ENCODE measurements around the gene NXN.
"Not testable (repeated sequence)": the region's sequence is repeated elsewhere in the genome, so short reads cannot be mapped to it uniquely, and the experiment has no call there.

The NXN gene

GRCh38 chr17:953767-954166 lies 25.8 kb downstream of the NXN start:
- DNase-seq (ENCODE audit: low read depth in 2 of 2), result no peak

- DNase-seq (ENCODE audit: low read depth in 2 of 2), result not testable (repeated sequence)
These were observed 27.0 kb downstream of the NXN start for GRCh38 chr17:952592-952991.

DNA sequence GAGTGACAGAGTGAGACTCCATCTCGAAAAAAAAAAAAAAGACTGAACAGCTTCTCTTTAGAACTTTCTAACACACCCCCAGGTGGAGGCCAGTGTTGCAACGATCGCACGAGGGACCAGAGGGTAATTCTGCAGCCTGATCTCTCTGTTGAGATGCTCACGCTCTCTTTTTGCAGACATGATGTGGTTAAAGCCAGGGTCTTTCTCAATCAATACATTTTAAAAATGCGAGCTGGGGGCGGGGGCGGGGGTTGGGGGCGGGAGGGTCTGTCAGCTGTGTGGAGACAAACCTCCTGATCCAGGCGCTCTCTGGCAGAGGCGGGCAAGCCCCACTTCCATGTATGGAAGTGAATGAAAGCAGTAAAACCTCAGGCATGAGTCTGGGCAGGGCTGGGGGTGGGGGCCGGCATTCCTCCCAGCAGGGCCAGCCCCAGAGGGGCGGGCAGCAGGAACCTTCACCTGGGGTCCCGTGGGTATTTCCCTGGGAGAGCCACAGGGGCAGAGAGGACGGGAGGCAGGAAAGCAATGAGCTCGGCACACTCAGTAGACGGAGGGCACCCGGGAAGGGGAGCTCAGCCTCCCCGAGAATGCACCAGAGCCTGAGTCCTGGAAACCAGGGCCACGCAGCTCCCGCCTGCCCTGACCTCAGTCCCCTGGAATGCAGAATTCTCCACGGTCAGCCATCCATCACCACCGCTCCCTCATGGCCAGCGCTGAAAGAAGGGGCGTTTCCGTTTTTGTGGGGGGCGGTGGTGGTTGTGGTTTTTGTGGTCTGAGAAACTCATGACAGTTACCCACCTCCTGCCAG lies 28.0 kb downstream of the NXN start:
- no peak for DNase-seq (ENCODE audit: low read depth in 2 of 2)

DNA sequence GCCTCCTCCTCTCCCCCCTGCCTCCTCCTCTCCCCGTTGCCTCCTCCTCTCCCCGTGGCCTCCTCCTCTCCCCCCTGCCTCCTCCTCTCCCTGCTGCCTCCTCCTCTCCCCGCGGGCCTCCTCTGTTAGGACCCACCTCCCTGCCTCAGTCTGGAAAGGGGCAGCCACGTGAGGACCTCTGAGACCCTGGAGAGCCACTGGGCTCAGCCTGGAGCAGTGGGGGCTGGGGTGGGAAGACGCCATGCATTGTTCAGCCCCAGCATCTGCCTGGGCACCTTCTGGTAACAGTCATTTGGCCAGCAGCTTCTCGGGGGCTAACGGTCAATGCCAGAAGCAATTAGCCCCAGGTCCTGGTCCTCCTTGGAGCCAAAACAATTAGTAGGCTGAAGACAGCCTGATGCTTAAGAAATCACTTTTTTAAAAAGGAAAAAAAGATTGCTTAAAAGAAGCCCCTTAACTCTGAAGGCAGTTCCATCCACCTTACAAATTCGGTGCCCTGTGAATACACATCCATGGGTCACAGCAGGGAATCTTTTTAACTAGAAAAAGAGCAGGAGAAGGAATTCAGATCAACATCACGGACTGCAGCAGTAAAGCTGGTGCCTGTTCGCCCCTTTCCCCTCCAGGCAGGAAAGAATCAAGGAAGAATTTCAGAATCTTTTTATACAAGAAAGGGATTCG lies 29.8 kb downstream of the NXN start:
- DNase-seq (ENCODE audit: low read depth in 2 of 2), result no peak

GRCh38 chr17:948284-948852 lies 31.2 kb downstream of the NXN start:
- no peak for DNase-seq (ENCODE audit: low read depth in 2 of 2)

GRCh38 chr17:946510-947236 lies 32.9 kb downstream of the NXN start:
- DNase-seq (ENCODE audit: low read depth in 2 of 2), result no peak

GRCh38 chr17:945672-946071 lies 33.9 kb downstream of the NXN start:
- DNase-seq (ENCODE audit: low read depth in 2 of 2), result no peak

DNA sequence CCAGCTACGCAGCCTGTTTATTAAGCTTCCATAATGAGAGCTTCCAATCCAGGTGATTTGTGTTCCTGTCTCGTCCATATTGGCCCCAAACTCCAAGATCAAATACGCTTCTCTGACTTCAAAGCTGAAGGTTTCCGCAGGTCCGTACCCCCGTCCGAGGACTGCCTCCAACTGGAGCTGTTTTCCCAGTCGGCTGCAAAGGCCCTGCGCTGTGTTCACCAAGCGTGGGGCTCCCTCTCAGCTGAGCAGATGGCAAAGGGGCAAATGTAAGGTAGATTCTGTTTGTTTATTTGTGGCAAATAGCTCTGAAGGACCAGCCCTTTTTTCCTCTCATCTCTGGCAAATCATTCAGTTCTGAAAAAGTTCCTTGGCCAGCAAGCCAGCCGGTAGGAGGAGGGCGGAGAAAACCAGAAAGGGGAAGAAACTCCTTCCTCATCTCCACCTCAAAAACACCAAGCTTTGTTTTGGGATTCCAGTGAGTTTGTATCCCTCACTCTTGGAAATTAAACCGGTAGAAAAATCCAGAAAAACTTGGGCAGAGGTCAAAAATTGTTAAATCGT lies 35.2 kb downstream of the NXN start:
- no peak for DNase-seq (ENCODE audit: low read depth in 2 of 2)

DNA sequence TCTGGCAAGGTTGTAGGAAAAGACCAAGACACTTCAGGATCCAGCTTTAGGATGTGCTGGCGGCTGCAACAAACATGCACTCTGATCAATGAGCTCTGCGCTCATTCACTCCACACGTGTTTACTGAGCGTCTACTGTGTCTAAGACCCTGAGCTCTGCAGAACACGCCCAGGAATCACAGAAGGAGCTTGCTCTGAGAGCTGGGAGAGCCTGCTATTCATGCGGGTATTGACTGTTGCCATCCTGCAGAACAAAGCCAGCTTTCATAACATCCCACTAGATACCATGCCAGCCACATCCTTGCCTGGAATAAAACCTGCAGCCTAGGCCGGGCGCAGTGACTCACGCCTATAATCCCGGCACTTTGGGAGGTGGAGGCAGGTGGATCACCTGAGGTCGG lies 44.1 kb downstream of the NXN start:
- DNase-seq (ENCODE audit: low read depth in 2 of 2), result no peak

DNA sequence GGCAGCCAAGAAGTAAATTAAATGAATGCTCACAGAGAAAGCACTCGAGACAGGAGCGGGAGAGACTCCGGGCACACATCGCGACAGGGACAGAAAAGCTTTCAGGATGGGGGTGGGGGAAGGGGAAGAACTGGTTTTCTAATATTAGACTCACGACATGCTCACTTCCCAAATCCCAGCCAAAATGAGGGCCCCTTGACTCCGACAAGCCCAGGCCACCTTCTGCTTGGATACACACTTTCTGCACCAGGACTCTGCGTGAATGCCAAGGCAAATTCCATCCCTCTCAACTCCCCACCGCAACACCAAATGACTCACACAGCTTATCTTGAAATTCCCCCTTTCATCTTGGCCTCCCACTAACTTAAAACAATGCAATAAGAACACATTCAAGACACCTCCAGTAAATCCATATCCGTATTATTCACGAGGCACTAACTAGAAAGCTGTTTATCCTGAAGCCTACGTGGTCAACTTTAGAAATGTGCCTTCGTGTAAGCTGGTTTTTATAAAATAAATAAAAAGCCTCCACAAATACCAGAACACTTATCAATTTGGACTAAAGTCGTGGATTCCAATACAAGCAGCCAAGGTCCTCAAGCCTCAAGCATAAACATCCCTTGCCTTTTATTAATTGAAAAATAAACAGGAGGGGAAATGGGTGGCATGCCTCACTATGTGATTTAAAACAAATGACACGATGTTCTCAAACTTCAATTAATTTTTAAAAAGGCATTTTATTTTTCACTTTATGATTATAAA lies 46.1 kb downstream of the NXN start:
- no peak for DNase-seq (ENCODE audit: low read depth in 2 of 2)

- DNase-seq (ENCODE audit: low read depth in 2 of 2), result no peak
These were observed 49.3 kb downstream of the NXN start for GRCh38 chr17:930258-930657.

DNA sequence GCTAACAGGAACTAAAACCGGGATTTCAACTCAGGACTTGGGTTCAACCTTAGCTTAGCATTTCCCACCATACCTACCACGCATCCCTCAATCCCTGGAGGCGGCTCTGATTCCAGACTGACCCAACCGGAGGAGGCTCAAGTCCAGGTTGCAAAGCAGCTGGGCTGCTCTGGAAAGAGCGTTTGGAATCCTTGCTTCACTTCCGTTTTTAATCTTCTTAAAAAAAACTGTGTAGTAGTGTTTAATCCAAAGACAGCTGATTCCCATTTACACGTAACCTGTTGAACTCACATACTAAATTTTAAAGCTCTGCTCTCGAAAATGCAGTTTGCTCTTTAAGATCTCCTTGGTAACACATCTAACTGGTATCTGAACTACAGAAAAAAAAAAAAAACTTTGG lies 50.0 kb downstream of the NXN start:
- no peak for DNase-seq (ENCODE audit: low read depth in 2 of 2)

- no peak for DNase-seq (ENCODE audit: low read depth in 2 of 2)
These were observed 51.7 kb downstream of the NXN start for GRCh38 chr17:927611-928461.

DNA sequence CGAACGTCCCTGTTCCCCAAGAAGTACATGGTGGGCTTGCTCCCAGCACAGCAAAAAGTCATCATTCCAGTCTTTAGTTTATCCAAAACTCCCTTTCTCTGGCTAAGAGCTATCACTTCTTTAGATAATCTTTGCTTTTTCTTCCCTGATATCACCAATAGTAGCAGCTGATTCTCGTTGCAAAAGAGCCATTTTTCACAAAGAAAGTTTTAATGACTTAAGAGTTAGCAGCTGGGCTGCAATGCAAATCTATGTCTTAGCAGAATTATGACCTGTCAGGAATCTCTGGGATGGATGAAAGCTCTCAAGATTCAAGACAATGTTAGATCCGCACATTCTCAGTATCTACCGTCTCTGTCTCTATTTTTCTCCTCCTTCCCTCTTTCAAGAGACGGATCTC lies 53.8 kb downstream of the NXN start:
- DNase-seq (ENCODE audit: low read depth in 2 of 2), result no peak

DNA sequence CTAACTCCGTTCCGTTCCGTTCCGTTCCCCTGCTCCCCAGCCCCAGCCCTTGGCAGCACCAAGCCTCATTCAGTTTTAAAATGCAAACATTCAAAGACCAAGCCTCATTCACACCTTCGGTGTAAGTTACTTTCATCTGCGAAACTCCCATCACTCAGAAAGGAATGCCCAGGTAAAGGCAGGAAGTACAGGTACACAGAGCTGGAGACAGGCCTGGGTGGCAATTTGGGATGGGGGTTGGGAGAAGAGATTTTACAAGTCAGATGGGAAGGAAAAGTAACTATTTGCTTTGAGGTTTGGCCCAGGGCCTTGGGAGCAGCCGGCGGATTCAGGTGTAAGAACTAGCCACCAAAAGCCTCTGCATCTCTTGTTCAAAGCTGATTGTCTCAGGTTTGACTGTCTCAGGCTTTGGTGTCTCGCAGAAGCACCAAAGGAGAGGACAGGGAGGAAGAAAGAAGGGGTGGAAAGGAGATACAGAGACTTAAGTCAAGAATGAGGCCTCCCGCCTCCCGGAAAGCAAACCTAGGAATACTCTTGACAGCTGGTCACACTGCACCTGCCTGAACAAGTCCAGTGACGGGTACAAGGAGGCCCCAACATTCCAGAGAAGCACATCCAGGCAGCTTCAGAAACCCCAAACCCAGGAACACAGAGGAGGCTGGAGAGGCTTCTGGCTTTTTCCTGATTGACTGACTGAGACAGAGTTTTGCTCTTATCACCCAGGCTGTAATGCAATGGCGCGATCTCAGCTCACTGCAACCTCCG lies 54.7 kb downstream of the NXN start:
- DNase-seq (ENCODE audit: low read depth in 2 of 2), result no peak

GRCh38 chr17:924306-924705 lies 55.3 kb downstream of the NXN start:
- not testable (repeated sequence) for DNase-seq (ENCODE audit: low read depth in 2 of 2)

DNA sequence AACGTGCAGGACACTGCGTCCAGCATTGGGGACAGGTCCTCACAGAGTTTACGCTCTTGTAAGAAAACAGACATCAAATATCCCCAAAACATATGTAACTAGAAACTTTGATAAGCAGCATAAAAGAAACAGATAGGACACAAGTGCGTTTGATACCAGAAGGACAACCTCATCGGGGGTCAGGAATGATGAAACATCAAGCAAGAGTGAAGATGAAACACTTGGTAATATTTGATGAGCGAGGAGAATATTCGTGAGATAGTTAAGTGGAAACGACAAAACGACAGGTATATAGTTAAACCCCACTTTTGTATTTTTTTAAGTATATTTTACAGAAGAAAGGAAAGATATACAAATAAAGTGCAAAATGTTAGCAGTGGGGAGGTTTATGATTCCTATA lies 55.9 kb downstream of the NXN start:
- DNase-seq (ENCODE audit: low read depth in 2 of 2), result no peak

- no peak for DNase-seq (ENCODE audit: low read depth in 2 of 2)
These were observed 58.4 kb downstream of the NXN start for GRCh38 chr17:921161-921560.

DNA sequence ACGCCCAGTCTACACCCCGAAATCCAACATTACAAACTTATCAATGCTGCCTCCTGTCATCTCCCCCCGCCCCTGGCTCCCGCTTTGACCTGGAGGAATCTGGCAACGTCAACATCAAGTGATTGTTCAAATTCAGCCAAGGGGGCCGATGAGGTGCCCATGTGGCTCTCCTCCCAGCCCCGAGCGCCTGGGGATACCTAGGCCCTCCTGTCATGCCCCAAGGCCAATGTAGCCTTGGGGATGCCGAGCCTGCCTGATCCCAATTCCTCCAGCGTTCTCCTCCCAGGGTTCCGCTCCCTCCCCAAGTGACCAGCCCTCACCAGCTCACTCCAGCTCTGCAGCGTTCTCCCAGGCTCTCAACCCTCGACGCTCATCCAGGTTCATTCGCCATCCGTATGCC lies 59.4 kb downstream of the NXN start:
- DNase-seq (ENCODE audit: low read depth in 2 of 2), result no peak

All from activated CD4-positive, alpha-beta T cell treated with anti-CD3 and anti-CD28 coated beads for 24 hours (primary cell).